DND-41 (cell line): ENCODE data around the gene HDGFL3.

Experiments used
- EZH2 ChIP-seq: IDR thresholded peaks from 3 replicates; pipeline ENCODE4 v1.6.1; 2012; ENCODE audit warnings: borderline replicate concordance, low read depth, mild to moderate bottlenecking, moderate library complexity, low read length, inconsistent platforms; ENCODE audit not compliant: severe bottlenecking
- TF ChIP-seq, protein P1 (sequence below): IDR thresholded peaks from 2 replicates; pipeline ENCODE4 v1.5.1; 2012; ENCODE audit warnings: borderline replicate concordance, low read length, moderate library complexity, mild to moderate bottlenecking; ENCODE audit not compliant: poor library complexity, severe bottlenecking; ENCODE audit errors: extremely low read depth

GRCh38 chr15:83078712-83079111 is 128.9 kb downstream of the HDGFL3 start:
- no peak for TF ChIP-seq EZH2
- TF ChIP-seq, protein P1, sequence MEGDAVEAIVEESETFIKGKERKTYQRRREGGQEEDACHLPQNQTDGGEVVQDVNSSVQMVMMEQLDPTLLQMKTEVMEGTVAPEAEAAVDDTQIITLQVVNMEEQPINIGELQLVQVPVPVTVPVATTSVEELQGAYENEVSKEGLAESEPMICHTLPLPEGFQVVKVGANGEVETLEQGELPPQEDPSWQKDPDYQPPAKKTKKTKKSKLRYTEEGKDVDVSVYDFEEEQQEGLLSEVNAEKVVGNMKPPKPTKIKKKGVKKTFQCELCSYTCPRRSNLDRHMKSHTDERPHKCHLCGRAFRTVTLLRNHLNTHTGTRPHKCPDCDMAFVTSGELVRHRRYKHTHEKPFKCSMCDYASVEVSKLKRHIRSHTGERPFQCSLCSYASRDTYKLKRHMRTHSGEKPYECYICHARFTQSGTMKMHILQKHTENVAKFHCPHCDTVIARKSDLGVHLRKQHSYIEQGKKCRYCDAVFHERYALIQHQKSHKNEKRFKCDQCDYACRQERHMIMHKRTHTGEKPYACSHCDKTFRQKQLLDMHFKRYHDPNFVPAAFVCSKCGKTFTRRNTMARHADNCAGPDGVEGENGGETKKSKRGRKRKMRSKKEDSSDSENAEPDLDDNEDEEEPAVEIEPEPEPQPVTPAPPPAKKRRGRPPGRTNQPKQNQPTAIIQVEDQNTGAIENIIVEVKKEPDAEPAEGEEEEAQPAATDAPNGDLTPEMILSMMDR, result no peak
